Measurements from ENCODE around the gene ZNF207. TPM values are rescaled to one million over a fixed set of nuclear protein-coding genes. Genes with fewer than 3 reads are reported as not detected.

ZNF207 gene
- total and polyA plus RNA-seq, 10 of the 15 experiments (the other 5 are each of a cell fraction or from before 2014, with no cell fraction given): 156 to 348 (median 205) TPM

- ChIA-PET CTCF (interaction anchor here (1.3 to 1.5 kb wide), 3 partner anchors 10 to 74 kb away, joined by 3 to 5 read pairs (median 4); partner anchors contain the start of gene PSMD11), POLR2A (interaction anchor here (1.6 kb wide), 1 partner anchor 19 kb away, joined by 4 read pairs; no protein-coding TSS in a partner anchor), SMC1A (ENCODE audit: uncharacterized antibody, unreplicated experiment) (interaction anchor here (0.8 to 1.0 kb wide), 2 partner anchors 10 to 19 kb away, joined by 3 read pairs; no protein-coding TSS in a partner anchor), RAD21 (ENCODE audit: unreplicated experiment) (no interaction called here)
- Histone ChIP-seq H3K4me3 (no peak overlapping the region), H3K9ac (ENCODE audit: control insufficient read depth, insufficient read depth, low read length) (no peak overlapping the region), H3K9me3 (replicated peaks; ENCODE audit: control insufficient read depth, insufficient read depth, low read length) (no peaks in the 10 kb centered on the region), H3K27ac (ENCODE audit: control insufficient read depth, insufficient read depth) (no peak overlapping the region), H2AFZ (ENCODE audit: control insufficient read depth, low read depth, low read length) (no peak overlapping the region), H3K4me1 (ENCODE audit: control insufficient read depth, insufficient read depth, low read length) (no peaks in the 10 kb centered on the region), H3K79me2 (ENCODE audit: control insufficient read depth, insufficient read depth, low read length) (peaks cover 1% of the 10 kb centered on the region), H3K4me2 (ENCODE audit: control insufficient read depth, insufficient read depth) (no peak overlapping the region), H4K20me1 (ENCODE audit: control insufficient read depth, insufficient read depth) (no peaks in the 10 kb centered on the region; the same call in 1 of the 2 replicates), H3K27me3 (replicated peaks in 1 of 2; ENCODE audit: control insufficient read depth in 2 of 2, insufficient read depth in 2 of 2, low read length in 1 of 2) (no peaks in the 10 kb centered on the region), H3K36me3 (ENCODE audit: control insufficient read depth in 2 of 2, insufficient read depth in 2 of 2, low read length in 1 of 2) (peaks cover 12 to 51% of the 10 kb centered on the region in 2 experiments)
- ATAC-seq (no peak), DNase-seq (ENCODE audit: low read depth, low spot score) (no peak), FAIRE-seq (no peak)
- TF ChIP-seq ZBTB40 (IDR thresholded peaks at IDR 0.05; ENCODE audit: borderline replicate concordance) (no peak), RAD51 (IDR thresholded peaks at IDR 0.05) (no peak), MTA3 (IDR thresholded peaks at IDR 0.05; ENCODE audit: borderline replicate concordance, low read length) (no peak), TCF7 (IDR thresholded peaks at IDR 0.05; ENCODE audit: borderline replicate concordance) (no peak), SIN3A (IDR thresholded peaks at IDR 0.05; ENCODE audit: low read depth, low read length) (no peak), CREM (IDR thresholded peaks at IDR 0.05; ENCODE audit: low read depth) (no peak), ZBTB11 (CRISPR knock-in tag; IDR thresholded peaks at IDR 0.05) (no peak), CHD2 (IDR thresholded peaks at IDR 0.05; ENCODE audit: borderline replicate concordance, low read depth, low read length) (no peak), GATAD2B (conservative IDR thresholded peaks at IDR 0.05; ENCODE audit: low read depth) (no peak)
- in situ Hi-C loops (cut with MboI): no loop called here
- intact Hi-C loops (cut with micrococcal nuclease; ENCODE audit: unreplicated experiment): no loop called here
- 0% methylated on average over 1 of the region's 1 CpG for WGBS (ENCODE audit: insufficient coverage, insufficient replicate concordance, low lambda C conversion rate, missing lambda C conversion rate)
- no TSS peak for BruUV-seq (replicated peaks)
Observed at GRCh38 chr17:32370426-32370825, 20.5 kb downstream of the ZNF207 start.
